ENCODE results near the gene FSTL4. TPM values are rescaled to one million over a fixed set of nuclear protein-coding genes. Genes with fewer than 3 reads are reported as not detected.

The FSTL4 gene
- total and polyA plus RNA-seq, 2 donors (not counting 1 experiment from before 2014, with no cell fraction given) = 0.31 to 6.7 TPM

GRCh38 chr5:133367071-133367786 is 245.1 kb downstream of the FSTL4 start:
- CTCF ChIA-PET = interaction anchor here (0.6 to 1.2 kb wide), 2 partner anchors 216 to 256 kb away, joined by 3 read pairs; no protein-coding TSS in a partner anchor
- H3K9me3 Mint-ChIP-seq (ENCODE audit: insufficient read depth) = no peaks in the 10 kb centered on the region
- whole genome bisulfite sequencing (ENCODE audit: insufficient coverage) = 90% methylated on average over 6 of the region's 6 CpGs
- no peaks in the 10 kb centered on the region for H3K4me1 Mint-ChIP-seq
- intact Hi-C loops (cut with micrococcal nuclease) = no loop called here
- no peak overlapping the region for H3K27ac Mint-ChIP-seq
- no peaks in the 10 kb centered on the region for H3K27me3 ChIP-seq (replicated peaks in 1 of 4; ENCODE audit: control extremely low read depth in 1 of 4, control insufficient read depth in 3 of 4, insufficient read depth in 4 of 4, low read length in 3 of 4)
- POLR2A ChIA-PET = no interaction called here
- ATAC-seq (ENCODE audit: low read depth) (no peak), DNase-seq (no peak)
- H3K27ac ChIP-seq (ENCODE audit: low read length in 2 of 2) = no peak overlapping the region
- H3K4me1 ChIP-seq (ENCODE audit: control insufficient read depth in 2 of 2, insufficient read depth in 2 of 2, low read length in 2 of 2) = no peaks in the 10 kb centered on the region
- no peaks in the 10 kb centered on the region for H3K9me3 ChIP-seq (ENCODE audit: control extremely low read depth in 1 of 3, control insufficient read depth in 2 of 3, insufficient read depth in 1 of 3, low read length in 2 of 3)
- H3K36me3 ChIP-seq (replicated peaks in 1 of 2; ENCODE audit: control extremely low read depth in 1 of 2, control insufficient read depth in 1 of 2, extremely low read depth in 1 of 2, insufficient read depth in 2 of 2, low read length in 1 of 2) = no peaks in the 10 kb centered on the region
- no peak overlapping the region for H3K4me3 ChIP-seq (ENCODE audit: control extremely low read depth in 1 of 5, extremely low read depth in 1 of 5, insufficient read depth in 1 of 5, low read depth in 2 of 5, low read length in 4 of 5)
- peaks cover 16% of the 10 kb centered on the region for H3K27me3 Mint-ChIP-seq
- no peak overlapping the region for H3K4me2 ChIP-seq (replicated peaks; ENCODE audit: low read depth, low read length, poor library complexity, severe bottlenecking)
- H2AFZ ChIP-seq (ENCODE audit: insufficient read depth, low read depth, low read length, poor library complexity, severe bottlenecking) = no peak overlapping the region
- H3K4me3 Mint-ChIP-seq = no peak overlapping the region
- TF ChIP-seq CTCF (IDR thresholded peaks at IDR 0.05) (no peak), EZH2 (IDR thresholded peaks at IDR 0.05; ENCODE audit: borderline replicate concordance, insufficient read depth, low read depth, low read length, poor library complexity, severe bottlenecking) (no peak)
- H3K9ac ChIP-seq (ENCODE audit: low read length) = no peak overlapping the region
- H4K20me1 ChIP-seq (ENCODE audit: control insufficient read depth, insufficient read depth, low read length, poor library complexity, severe bottlenecking) = no peaks in the 10 kb centered on the region
- H3K79me2 ChIP-seq (ENCODE audit: control insufficient read depth, insufficient read depth, low read length) = no peaks in the 10 kb centered on the region

- Histone ChIP-seq H3K4me3 (ENCODE audit: control extremely low read depth in 1 of 5, extremely low read depth in 1 of 5, insufficient read depth in 1 of 5, low read depth in 2 of 5, low read length in 4 of 5) (no peak overlapping the region), H3K27me3 (replicated peaks in 1 of 4; ENCODE audit: control extremely low read depth in 1 of 4, control insufficient read depth in 3 of 4, insufficient read depth in 4 of 4, low read length in 3 of 4) (no peaks in the 10 kb centered on the region), H3K9me3 (ENCODE audit: control extremely low read depth in 1 of 3, control insufficient read depth in 2 of 3, insufficient read depth in 1 of 3, low read length in 2 of 3) (no peaks in the 10 kb centered on the region), H3K4me1 (ENCODE audit: control insufficient read depth in 2 of 2, insufficient read depth in 2 of 2, low read length in 2 of 2) (no peaks in the 10 kb centered on the region), H4K20me1 (ENCODE audit: control insufficient read depth, insufficient read depth, low read length, poor library complexity, severe bottlenecking) (no peaks in the 10 kb centered on the region), H3K9ac (ENCODE audit: low read length) (no peak overlapping the region), H2AFZ (ENCODE audit: insufficient read depth, low read depth, low read length, poor library complexity, severe bottlenecking) (no peak overlapping the region), H3K36me3 (replicated peaks in 1 of 2; ENCODE audit: control extremely low read depth in 1 of 2, control insufficient read depth in 1 of 2, extremely low read depth in 1 of 2, insufficient read depth in 2 of 2, low read length in 1 of 2) (no peaks in the 10 kb centered on the region), H3K79me2 (ENCODE audit: control insufficient read depth, insufficient read depth, low read length) (no peaks in the 10 kb centered on the region), H3K4me2 (replicated peaks; ENCODE audit: low read depth, low read length, poor library complexity, severe bottlenecking) (no peak overlapping the region), H3K27ac (ENCODE audit: low read length in 2 of 2) (no peak overlapping the region)
- no peak for DNase-seq
- CTCF ChIA-PET = no interaction called here
- Mint-ChIP-seq H3K4me1 (no peaks in the 10 kb centered on the region), H3K9me3 (ENCODE audit: insufficient read depth) (no peaks in the 10 kb centered on the region), H3K4me3 (no peak overlapping the region), H3K27me3 (peaks cover 8% of the 10 kb centered on the region), H3K27ac (no peak overlapping the region)
- POLR2A ChIA-PET = no interaction called here
- intact Hi-C loops (cut with micrococcal nuclease) = no loop called here
- 100% methylated on average over 5 of the region's 6 CpGs for WGBS (ENCODE audit: insufficient coverage)
- no peak for ATAC-seq (ENCODE audit: low read depth)
- TF ChIP-seq EZH2 (IDR thresholded peaks at IDR 0.05; ENCODE audit: borderline replicate concordance, insufficient read depth, low read depth, low read length, poor library complexity, severe bottlenecking) (no peak), CTCF (IDR thresholded peaks at IDR 0.05) (no peak)
These were observed 245.9 kb downstream of the FSTL4 start for GRCh38 chr5:133366438-133366837.

All from B cell (primary cell).